NT2/D1 (cell line): ENCODE measurements around the gene SNRNP70.
"Not testable (repeated sequence)": the region's sequence is repeated elsewhere in the genome, so short reads cannot be mapped to it uniquely, and the experiment has no call there.

Experiments used
- DNase-seq: peaks from one replicate; pipeline ENCODE4 v3.0.0-alpha.2; 2011; ENCODE audit warnings: low read depth, low spot score
- H3K27me3 ChIP-seq: 2 replicates; pipeline ENCODE4 v1.6.0; 2011; ENCODE audit warnings: mild to moderate bottlenecking; ENCODE audit not compliant: insufficient read length, insufficient read depth
- H3K36me3 ChIP-seq: 2 replicates; pipeline ENCODE4 v1.6.1; 2011; ENCODE audit warnings: mild to moderate bottlenecking, low read length, mixed read lengths; ENCODE audit not compliant: insufficient read depth, insufficient read length
- H3K4me1 ChIP-seq: 2 replicates; pipeline ENCODE4 v1.5.1; 2011; ENCODE audit not compliant: insufficient read depth, insufficient read length
- H3K4me3 ChIP-seq: 2 replicates; pipeline ENCODE4 v1.5.1; 2011; ENCODE audit warnings: low read depth; ENCODE audit not compliant: insufficient read length
- H3K9ac ChIP-seq: 2 replicates; pipeline ENCODE4 v1.6.0; 2011; ENCODE audit warnings: low read depth; ENCODE audit not compliant: insufficient read length
- H3K9me3 ChIP-seq: 2 replicates; pipeline ENCODE4 v1.5.1; 2011; ENCODE audit warnings: mild to moderate bottlenecking, low read length; ENCODE audit not compliant: insufficient read depth
- SUZ12 ChIP-seq: IDR thresholded peaks from 2 replicates; pipeline ENCODE4 v1.6.1; 2011; ENCODE audit not compliant: insufficient read length, insufficient read depth; ENCODE audit errors: extremely low read depth
- YY1 ChIP-seq: IDR thresholded peaks from 2 replicates; pipeline ENCODE4 v1.6.1; 2011; ENCODE audit not compliant: insufficient read length, insufficient read depth
- ZNF274 ChIP-seq: IDR thresholded peaks from 2 replicates; pipeline ENCODE4 v1.6.1; 2011; ENCODE audit warnings: mild to moderate bottlenecking, low read depth, low read length

Gene SNRNP70

GRCh38 chr19:49050376-49051033 lies 34.7 kb upstream of the SNRNP70 start:
- DNase-seq, H3K27me3 ChIP-seq, H3K36me3 ChIP-seq, H3K4me1 ChIP-seq, H3K9me3 ChIP-seq, H3K9ac ChIP-seq, H3K4me3 ChIP-seq: not testable (repeated sequence)

GRCh38 chr19:49056101-49056901 lies 28.9 kb upstream of the SNRNP70 start:
- peaks cover 48% of the 10 kb centered on the region for H3K27me3 ChIP-seq

GRCh38 chr19:49056902-49057596 lies 28.2 kb upstream of the SNRNP70 start:
- H3K4me3 ChIP-seq: peak overlapping the region; percentile 36
- not testable (repeated sequence) for H3K36me3 ChIP-seq, DNase-seq, H3K9me3 ChIP-seq, H3K4me1 ChIP-seq
- peaks cover 48% of the 10 kb centered on the region for H3K27me3 ChIP-seq
- H3K9ac ChIP-seq: peak overlapping the region; percentile 70

More at GRCh38 chr19:49056101-49056901, 28.9 kb upstream of the SNRNP70 start:
- Histone ChIP-seq H3K9ac (peak overlapping the region; percentile 70), H3K36me3 (no peaks in the 10 kb centered on the region), H3K4me3 (peak overlapping the region; percentile 36), H3K9me3 (no peaks in the 10 kb centered on the region), H3K4me1 (peaks cover 5% of the 10 kb centered on the region)
- no peak for DNase-seq
- TF ChIP-seq ZNF274: no peak

GRCh38 chr19:49057636-49058234 lies 27.5 kb upstream of the SNRNP70 start, which contains the start of gene CGB7:
TSS of gene CGB7 (minus strand) at chr19:49057749. CDS start at chr19:49055375, 2,374 bp downstream.
- Histone ChIP-seq H3K36me3 (no peaks in the 10 kb centered on the region), H3K4me3 (peak within 1 kb of the TSS; percentile 36), H3K9ac (peak within 1 kb of the TSS; percentile 70), H3K9me3 (no peaks in the 10 kb centered on the region), H3K27me3 (peaks cover 48% of the 10 kb centered on the region), H3K4me1 (peaks cover 5% of the 10 kb centered on the region)
- TF ChIP-seq YY1: no peak
- no peak for TF ChIP-seq SUZ12
- TF ChIP-seq ZNF274: no peak
- DNase-seq: no peak

- Histone ChIP-seq H3K9ac (no peak overlapping the region), H3K4me1 (peaks cover 5% of the 10 kb centered on the region), H3K36me3 (no peaks in the 10 kb centered on the region), H3K9me3 (no peaks in the 10 kb centered on the region), H3K27me3 (peaks cover 48% of the 10 kb centered on the region), H3K4me3 (no peak overlapping the region)
- TF ChIP-seq SUZ12: no peak
- TF ChIP-seq ZNF274: no peak
- no peak for TF ChIP-seq YY1
- no peak for DNase-seq
Measured at GRCh38 chr19:49058562-49058961, 26.7 kb upstream of the SNRNP70 start.

- TF ChIP-seq ZNF274 (no peak), YY1 (no peak), SUZ12 (no peak)
- Histone ChIP-seq H3K4me1 (peaks cover 8% of the 10 kb centered on the region), H3K27me3 (peaks cover 48% of the 10 kb centered on the region), H3K4me3 (no peak overlapping the region), H3K9me3 (no peaks in the 10 kb centered on the region), H3K36me3 (no peaks in the 10 kb centered on the region), H3K9ac (no peak overlapping the region)
- DNase-seq: no peak
Measured at GRCh38 chr19:49059053-49059452, 26.2 kb upstream of the SNRNP70 start.

- Histone ChIP-seq H3K4me3 (no peak overlapping the region), H3K4me1 (peaks cover 18% of the 10 kb centered on the region), H3K9me3 (no peaks in the 10 kb centered on the region), H3K27me3 (peaks cover 36% of the 10 kb centered on the region), H3K36me3 (no peaks in the 10 kb centered on the region), H3K9ac (no peak overlapping the region)
- DNase-seq: no peak
- TF ChIP-seq SUZ12 (no peak), ZNF274 (no peak), YY1 (no peak)
Measured at GRCh38 chr19:49061000-49061399, 24.3 kb upstream of the SNRNP70 start.
